AG04450 (cell line): ENCODE data around the gene APOE. TPM values are rescaled to one million over a fixed set of nuclear protein-coding genes. Genes with fewer than 3 reads are reported as not detected.

Experiments used
- CTCF ChIA-PET: fragments of 300-600, 350-600 bp; formaldehyde crosslinking; extraction: SDS; loops from one replicate; lab custom pipeline; 2022; ENCODE audit warnings: antibody characterized with exemption, inconsistent platforms; lab: Charles Lee
- POLR2A ChIA-PET: fragments of 350-600 bp; formaldehyde crosslinking; extraction: SDS; loops from one replicate; lab custom pipeline; 2021; ENCODE audit warnings: antibody characterized with exemption, inconsistent platforms; lab: Yijun Ruan, JAX
- DNase-seq: peaks from one replicate; pipeline ENCODE4 v3.0.0-alpha.2; 2011; ENCODE audit warnings: low read depth, low spot score
- H3K27ac ChIP-seq: one replicate; pipeline ENCODE4 v1.5.1; 2012; ENCODE audit warnings: low read depth, low read length, control low read depth
- H3K27me3 ChIP-seq: one replicate; pipeline ENCODE4 v1.6.0; 2012; ENCODE audit warnings: low read length; ENCODE audit not compliant: control insufficient read depth, insufficient read depth
- H3K4me3 ChIP-seq: 2 replicates; pipeline ENCODE4 v1.5.1; 2011; ENCODE audit warnings: mild to moderate bottlenecking, low read depth, low read length, control low read depth
- H3K9me3 ChIP-seq: 2 replicates; pipeline ENCODE4 v1.5.1; 2012; ENCODE audit warnings: low read length; ENCODE audit not compliant: control insufficient read depth, insufficient read depth
- polyA plus RNA-seq: library from polyadenylated mRNA; depleted of rRNA; stranded (reverse); fragments of >200 nt; gene quantifications from 2 replicates; pipeline ENCODE4 v1.2.3, GENCODE V29; 2011
- TF ChIP-seq, protein P1 (sequence below): IDR thresholded peaks from 2 replicates; pipeline ENCODE4 v1.5.1; 2011; ENCODE audit warnings: low read depth, low read length, control low read depth, inconsistent platforms

The APOE gene
- polyA plus RNA-seq, 1 experiment = 5.9 TPM

- DNase-seq = no peak
- TF ChIP-seq, protein P1, sequence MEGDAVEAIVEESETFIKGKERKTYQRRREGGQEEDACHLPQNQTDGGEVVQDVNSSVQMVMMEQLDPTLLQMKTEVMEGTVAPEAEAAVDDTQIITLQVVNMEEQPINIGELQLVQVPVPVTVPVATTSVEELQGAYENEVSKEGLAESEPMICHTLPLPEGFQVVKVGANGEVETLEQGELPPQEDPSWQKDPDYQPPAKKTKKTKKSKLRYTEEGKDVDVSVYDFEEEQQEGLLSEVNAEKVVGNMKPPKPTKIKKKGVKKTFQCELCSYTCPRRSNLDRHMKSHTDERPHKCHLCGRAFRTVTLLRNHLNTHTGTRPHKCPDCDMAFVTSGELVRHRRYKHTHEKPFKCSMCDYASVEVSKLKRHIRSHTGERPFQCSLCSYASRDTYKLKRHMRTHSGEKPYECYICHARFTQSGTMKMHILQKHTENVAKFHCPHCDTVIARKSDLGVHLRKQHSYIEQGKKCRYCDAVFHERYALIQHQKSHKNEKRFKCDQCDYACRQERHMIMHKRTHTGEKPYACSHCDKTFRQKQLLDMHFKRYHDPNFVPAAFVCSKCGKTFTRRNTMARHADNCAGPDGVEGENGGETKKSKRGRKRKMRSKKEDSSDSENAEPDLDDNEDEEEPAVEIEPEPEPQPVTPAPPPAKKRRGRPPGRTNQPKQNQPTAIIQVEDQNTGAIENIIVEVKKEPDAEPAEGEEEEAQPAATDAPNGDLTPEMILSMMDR = no peak
- no peaks in the 10 kb centered on the region for H3K9me3 ChIP-seq
- no peak overlapping the region for H3K4me3 ChIP-seq
- ChIA-PET POLR2A (no interaction called here), CTCF (interaction anchor here (1.0 to 1.4 kb wide), 2 partner anchors 43 to 44 kb away, joined by 6 read pairs; partner anchors contain the start of gene APOE)
- H3K27me3 ChIP-seq = no peaks in the 10 kb centered on the region
- no peak overlapping the region for H3K27ac ChIP-seq
Observed at GRCh38 chr19:44948237-44948636, 42.6 kb downstream of the APOE start.

DNA sequence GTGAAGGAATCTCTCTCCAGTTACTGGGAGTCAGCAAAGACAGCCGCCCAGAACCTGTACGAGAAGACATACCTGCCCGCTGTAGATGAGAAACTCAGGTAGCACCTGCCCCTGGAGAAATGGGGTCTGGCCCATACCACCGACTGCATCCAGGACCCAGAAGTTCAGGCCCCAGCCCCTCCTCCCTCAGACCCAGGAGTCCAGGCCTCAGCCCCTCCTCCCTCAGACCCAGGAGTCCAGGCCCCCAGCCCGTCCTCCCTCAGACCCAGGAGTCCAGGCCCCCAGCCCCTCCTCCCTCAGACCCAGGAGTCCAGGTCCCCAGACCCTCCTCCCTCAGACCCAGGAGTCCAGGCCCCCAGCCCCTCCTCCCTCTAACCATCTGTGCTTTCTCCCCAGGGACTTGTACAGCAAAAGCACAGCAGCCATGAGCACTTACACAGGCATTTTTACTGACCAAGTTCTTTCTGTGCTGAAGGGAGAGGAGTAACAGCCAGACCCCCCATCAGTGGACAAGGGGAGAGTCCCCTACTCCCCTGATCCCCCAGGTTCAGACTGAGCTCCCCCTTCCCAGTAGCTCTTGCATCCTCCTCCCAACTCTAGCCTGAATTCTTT lies 43.3 kb downstream of the APOE start:
- Histone ChIP-seq H3K9me3 (no peaks in the 10 kb centered on the region), H3K27ac (no peak overlapping the region), H3K27me3 (no peaks in the 10 kb centered on the region), H3K4me3 (no peak overlapping the region)
- ChIA-PET POLR2A (no interaction called here), CTCF (interaction anchor here (0.6 to 1.4 kb wide), 4 partner anchors 14 to 45 kb away, joined by 3 to 6 read pairs (median 5); partner anchors contain the start of gene APOE)
- DNase-seq = no peak
- TF ChIP-seq, protein P1 = no peak

GRCh38 chr19:44949550-44949949 lies 44.0 kb downstream of the APOE start:
- no peak for DNase-seq
- H3K4me3 ChIP-seq = no peak overlapping the region
- ChIA-PET POLR2A (no interaction called here), CTCF (interaction anchor here (0.5 to 1.4 kb wide), 5 partner anchors 15 to 260 kb away, joined by 3 to 6 read pairs (median 4); partner anchors contain the start of gene APOE)
- no peaks in the 10 kb centered on the region for H3K9me3 ChIP-seq
- TF ChIP-seq, protein P1 = no peak
- H3K27ac ChIP-seq = no peak overlapping the region
- H3K27me3 ChIP-seq = no peaks in the 10 kb centered on the region

DNA sequence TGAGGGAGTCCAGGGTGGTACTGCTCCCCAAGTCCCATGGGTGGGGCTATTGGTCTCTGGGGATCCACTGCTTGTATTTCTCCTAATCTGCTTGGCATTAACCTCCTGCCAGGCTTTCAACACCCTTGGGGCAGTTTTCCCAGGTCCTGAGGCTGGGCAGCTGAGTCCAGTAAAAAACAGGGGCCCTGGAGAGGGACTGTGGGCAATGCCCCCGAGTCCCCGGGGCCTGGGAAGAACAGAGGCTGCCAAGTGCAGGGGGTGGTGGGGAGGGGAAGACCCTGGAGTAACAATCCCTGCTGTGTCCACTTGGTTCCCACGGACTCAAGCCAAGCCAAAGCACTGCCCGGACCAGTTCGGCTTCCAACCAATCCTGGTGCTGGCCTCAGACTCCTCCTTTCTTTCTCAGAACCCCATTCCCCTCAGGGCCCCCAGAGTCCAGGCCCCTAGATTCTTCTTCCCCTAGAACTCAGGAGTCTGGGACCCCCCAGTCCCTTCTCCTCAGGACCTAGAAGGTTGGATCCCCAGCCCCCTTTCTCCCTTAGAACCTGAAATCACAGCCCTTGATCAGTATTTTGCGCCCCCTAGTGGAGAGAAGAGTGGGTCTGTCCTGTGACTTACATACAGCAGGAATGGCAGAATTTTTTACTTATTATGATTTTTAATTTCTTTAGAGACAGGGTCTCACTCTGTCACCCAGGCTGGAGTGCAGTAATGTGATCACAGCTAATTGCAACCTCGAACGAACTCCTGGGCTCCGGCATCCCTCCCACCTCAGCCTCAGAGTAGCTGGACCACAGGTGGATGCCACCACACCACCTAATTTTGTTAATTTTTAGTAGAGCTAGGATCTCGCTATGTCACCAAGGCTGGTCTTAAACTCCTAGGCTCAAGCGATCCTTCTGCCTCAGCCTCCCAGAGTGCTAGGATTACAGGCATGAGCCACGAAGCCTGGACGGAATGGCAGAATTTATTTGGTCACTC lies 45.9 kb downstream of the APOE start:
- ChIA-PET CTCF (interaction anchor here (0.6 to 5.0 kb wide), 16 partner anchors 13 to 249 kb away, joined by 3 to 101 read pairs (median 4); partner anchors contain the start of gene APOE), POLR2A (no interaction called here)
- DNase-seq = peak; percentile 65
- Histone ChIP-seq H3K4me3 (no peak overlapping the region), H3K27me3 (no peaks in the 10 kb centered on the region), H3K9me3 (no peaks in the 10 kb centered on the region), H3K27ac (no peak overlapping the region)
- TF ChIP-seq, protein P1 = peak; percentile 91
